GM23338 (cell line): ENCODE results near the gene PRKG2. TPM values are rescaled to one million over a fixed set of nuclear protein-coding genes. Genes with fewer than 3 reads are reported as not detected.
"Not testable (repeated sequence)": the region's sequence is repeated elsewhere in the genome, so short reads cannot be mapped to it uniquely, and the experiment has no call there.

Experiments
- ATAC-seq: fragments of 200-7000 bp; cut with Tn5 transposase; 3 replicates; pipeline ENCODE4 v1.9.1; 2020
- DNase-seq: peaks from one replicate; pipeline ENCODE4 v3.0.0-alpha.2; 2015; ENCODE audit warnings: low spot score
- H2AFZ ChIP-seq: fragments of 200-600 bp; sonication (generic); 2 replicates; pipeline ENCODE4 v1.8.0; 2016; ENCODE audit warnings: antibody characterized with exemption, mild to moderate bottlenecking, moderate library complexity
- H3F3A ChIP-seq: fragments of 200-600 bp; sonication (generic); replicated peaks from 2 replicates; pipeline ENCODE4 v1.8.0; 2017; ENCODE audit warnings: antibody characterized with exemption, mixed run types, low read depth
- H3K27ac ChIP-seq: fragments of 200-600 bp; sonication (generic); 2 replicates; pipeline ENCODE4 v1.6.1; 2016; ENCODE audit warnings: low read depth
- H3K27me3 ChIP-seq: fragments of 200-600 bp; sonication (generic); 2 replicates; pipeline ENCODE4 v1.8.0; 2016; ENCODE audit warnings: mild to moderate bottlenecking, mixed run types, moderate library complexity; ENCODE audit not compliant: insufficient read depth
- H3K36me3 ChIP-seq: fragments of 200-600 bp; sonication (generic); 2 replicates; pipeline ENCODE4 v1.8.0; 2016; ENCODE audit warnings: mild to moderate bottlenecking; ENCODE audit not compliant: insufficient read depth
- H3K4me1 ChIP-seq: fragments of 200-600 bp; sonication (generic); 2 replicates; pipeline ENCODE4 v1.8.0; 2016; ENCODE audit warnings: mild to moderate bottlenecking, moderate library complexity; ENCODE audit not compliant: insufficient read depth
- H3K4me2 ChIP-seq: fragments of 200-600 bp; sonication (generic); 2 replicates; pipeline ENCODE4 v1.7.1; 2017; ENCODE audit warnings: mixed run types
- H3K4me3 ChIP-seq: fragments of 200-600 bp; sonication (generic); 2 replicates; pipeline ENCODE4 v1.6.1; 2016; ENCODE audit warnings: mixed run types
- H3K79me2 ChIP-seq: fragments of 200-600 bp; sonication (generic); replicated peaks from 2 replicates; pipeline ENCODE4 v1.8.0; 2017; ENCODE audit warnings: mild to moderate bottlenecking; ENCODE audit not compliant: insufficient read depth
- H3K9me2 ChIP-seq: fragments of 200-600 bp; sonication (generic); 2 replicates; pipeline ENCODE4 v1.8.0; 2017; ENCODE audit not compliant: insufficient read depth
- H4K20me1 ChIP-seq: fragments of 200-600 bp; sonication (generic); replicated peaks from 2 replicates; pipeline ENCODE4 v1.8.0; 2017; ENCODE audit warnings: mild to moderate bottlenecking; ENCODE audit not compliant: insufficient read depth
- H3K27ac Mint-ChIP-seq: 2 replicates; pipeline ENCODE4 v1.8.0; 2020; ENCODE audit warnings: inconsistent platforms, mild to moderate bottlenecking, moderate library complexity, mixed read lengths
- H3K27me3 Mint-ChIP-seq: 3 replicates; pipeline ENCODE4 v1.8.0; 2022; ENCODE audit warnings: low read depth, mild to moderate bottlenecking, moderate library complexity, mixed read lengths, inconsistent platforms; ENCODE audit not compliant: insufficient read depth, poor library complexity
- H3K36me3 Mint-ChIP-seq: 3 replicates; pipeline ENCODE4 v1.8.0; 2021; ENCODE audit warnings: low read depth, mild to moderate bottlenecking, inconsistent platforms, moderate library complexity, mixed read lengths
- H3K4me1 Mint-ChIP-seq: 3 replicates; pipeline ENCODE4 v1.8.0; 2020; ENCODE audit warnings: mild to moderate bottlenecking, inconsistent platforms, mixed read lengths
- H3K4me3 Mint-ChIP-seq: 3 replicates; pipeline ENCODE4 v1.8.0; 2021; ENCODE audit warnings: moderate library complexity, mild to moderate bottlenecking, inconsistent platforms, mixed read lengths
- H3K9me3 Mint-ChIP-seq: 3 replicates; pipeline ENCODE4 v1.8.0; 2020; ENCODE audit warnings: moderate library complexity, mild to moderate bottlenecking, inconsistent platforms, mixed read lengths
- CTCF ChIP-seq, 2 experiments: fragments of 200-600 bp in 1 of 2; sonication (generic) in 1 of 2; conservative IDR thresholded peaks; 2 replicates each; pipeline versions ENCODE4 v1.5.1 to v1.6.1; 2016 to 2017; ENCODE audit warnings: antibody characterized with exemption in 2 of 2, low read depth in 2 of 2, mild to moderate bottlenecking in 2 of 2, moderate library complexity in 1 of 2
- EZH2phosphoT487 ChIP-seq: fragments of 200-600 bp; sonication (generic); IDR thresholded peaks from one replicate; pipeline ENCODE4 v1.8.1; 2018; ENCODE audit warnings: antibody characterized with exemption; ENCODE audit not compliant: unreplicated experiment
- REST ChIP-seq: IDR thresholded peaks from one replicate; pipeline ENCODE4 v1.6.1; 2018; ENCODE audit warnings: antibody characterized with exemption; ENCODE audit not compliant: unreplicated experiment
- polyA plus RNA-seq: library from polyadenylated mRNA; unstranded; fragments of >200 nt; fragmentation: Nextera tagmentation; extraction: Ambion mirVana; gene quantifications from 2 replicates; pipeline ENCODE4 v1.2.1, GENCODE V29; 2016
- total RNA-seq: library from RNA; depleted of rRNA; stranded (reverse); fragments of >200 nt; shearing (Covaris generic); gene quantifications from 2 replicates; pipeline ENCODE4 v1.2.3, GENCODE V29; 2014

The PRKG2 gene
- total and polyA plus RNA-seq, 2 experiments from 2014 or later, result 1.9 to 3.6 TPM

- TF ChIP-seq CTCF (conservative IDR thresholded peaks at IDR 0.05; ENCODE audit: low read depth in 2 of 2) (no peak), EZH2phosphoT487 (no peak), REST (no peak)
Observed at GRCh38 chr4:81162752-81163458, 52.1 kb downstream of the PRKG2 start (continued).

GRCh38 chr4:81153714-81154323, 61.2 kb downstream of the PRKG2 start:
- not testable (repeated sequence) for H3K36me3 ChIP-seq, H3K4me1 Mint-ChIP-seq

More at GRCh38 chr4:81153714-81154323, 61.2 kb downstream of the PRKG2 start:
- not testable (repeated sequence) for H3K27me3 Mint-ChIP-seq, H3K4me1 ChIP-seq, H3K27me3 ChIP-seq, H3K79me2 ChIP-seq, H3F3A ChIP-seq, H4K20me1 ChIP-seq, H3K9me2 ChIP-seq
- ATAC-seq, result peak; percentile 74
- Mint-ChIP-seq H3K36me3 (peaks cover 16% of the 10 kb centered on the region; the same call in 2 of the 3 replicates), H3K9me3 (peaks cover 25% of the 10 kb centered on the region; the same call in 2 of the 3 replicates), H3K4me3 (peak overlapping the region; percentile 59), H3K27ac (peak overlapping the region; percentile 92)
- H2AFZ ChIP-seq, result peak overlapping the region; percentile 35; the same call in 1 of the 2 replicates
- H3K4me2 ChIP-seq, result peak overlapping the region; percentile 72
- peak overlapping the region; percentile 91 for H3K27ac ChIP-seq
- peak; percentile 58 for DNase-seq
- H3K4me3 ChIP-seq, result peak overlapping the region; percentile 58
